Adipocyte (in vitro differentiated cells): ENCODE results near the gene MMP20.

Experiments used
- DNase-seq: peaks from one replicate; pipeline ENCODE4 v3.0.0-alpha.2; 2015; ENCODE audit warnings: low read depth
- H3K27me3 ChIP-seq: replicated peaks from 2 replicates; pipeline ENCODE4 v1.7.0; 2013; ENCODE audit warnings: mild to moderate bottlenecking, low read length, moderate library complexity; ENCODE audit not compliant: control insufficient read depth, insufficient read depth
- H3K36me3 ChIP-seq: 2 replicates; pipeline ENCODE4 v1.7.0; 2013; ENCODE audit warnings: low read length, mild to moderate bottlenecking, moderate library complexity; ENCODE audit not compliant: control insufficient read depth, insufficient read depth, severe bottlenecking
- H3K4me1 ChIP-seq: 2 replicates; pipeline ENCODE4 v1.7.0; 2013; ENCODE audit warnings: mild to moderate bottlenecking, low read length, moderate library complexity; ENCODE audit not compliant: control insufficient read depth, insufficient read depth
- H3K4me3 ChIP-seq: 2 replicates; pipeline ENCODE4 v1.7.0; 2013; ENCODE audit warnings: mild to moderate bottlenecking, low read length, moderate library complexity
- H3K9ac ChIP-seq: 2 replicates; pipeline ENCODE4 v1.7.0; 2013; ENCODE audit warnings: mild to moderate bottlenecking, low read length, moderate library complexity
- H3K9me3 ChIP-seq: 2 replicates; pipeline ENCODE4 v1.7.0; 2013; ENCODE audit warnings: mild to moderate bottlenecking, low read length, moderate library complexity; ENCODE audit not compliant: control insufficient read depth

Gene MMP20

GRCh38 chr11:102552447-102553194, 72.5 kb downstream of the MMP20 start:
- H3K27me3 ChIP-seq, result no peaks in the 10 kb centered on the region
- DNase-seq, result peak; percentile 33
- no peak overlapping the region for H3K9ac ChIP-seq
- H3K9me3 ChIP-seq, result no peaks in the 10 kb centered on the region
- H3K4me1 ChIP-seq, result peaks cover 15% of the 10 kb centered on the region
- no peak overlapping the region for H3K4me3 ChIP-seq
- no peaks in the 10 kb centered on the region for H3K36me3 ChIP-seq

GRCh38 chr11:102552020-102552419, 73.1 kb downstream of the MMP20 start:
- Histone ChIP-seq H3K9me3 (no peaks in the 10 kb centered on the region), H3K27me3 (no peaks in the 10 kb centered on the region), H3K36me3 (no peaks in the 10 kb centered on the region), H3K4me1 (peaks cover 15% of the 10 kb centered on the region), H3K4me3 (no peak overlapping the region), H3K9ac (no peak overlapping the region)
- DNase-seq, result no peak

- Histone ChIP-seq H3K36me3 (no peaks in the 10 kb centered on the region), H3K27me3 (no peaks in the 10 kb centered on the region), H3K4me3 (no peak overlapping the region), H3K9ac (no peak overlapping the region), H3K4me1 (peaks cover 15% of the 10 kb centered on the region), H3K9me3 (no peaks in the 10 kb centered on the region)
- DNase-seq, result no peak
These were observed 73.9 kb downstream of the MMP20 start for GRCh38 chr11:102551169-102551781.

DNA sequence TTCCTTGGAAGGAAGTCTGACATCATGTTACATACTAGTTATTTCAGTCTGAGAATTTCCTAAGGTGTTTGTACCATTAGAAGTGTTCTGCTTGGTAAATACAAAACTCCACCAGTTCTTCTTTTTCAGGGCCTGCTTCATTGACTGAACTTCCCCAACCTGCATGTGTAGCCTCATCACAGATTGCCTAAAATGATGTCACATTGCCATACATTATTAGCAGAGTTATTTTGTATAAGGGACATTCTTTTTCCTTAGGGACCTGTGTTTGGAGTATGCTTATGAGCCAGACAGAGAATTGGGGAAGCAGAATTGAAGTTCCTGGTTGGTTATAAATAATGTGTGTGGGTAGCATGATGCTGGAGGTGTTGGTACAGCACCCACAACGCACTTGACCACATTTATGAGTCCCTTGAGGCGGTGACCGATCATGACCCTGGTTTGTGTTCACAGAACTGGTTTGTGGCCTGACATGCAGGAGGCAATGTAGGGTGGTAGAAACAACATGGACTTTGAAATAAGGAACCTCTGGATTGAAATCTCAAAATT, 78.1 kb downstream of the MMP20 start:
- H3K36me3 ChIP-seq, result no peaks in the 10 kb centered on the region
- H3K4me3 ChIP-seq, result no peak overlapping the region
- H3K4me1 ChIP-seq, result peaks cover 15% of the 10 kb centered on the region
- no peak for DNase-seq
- H3K9me3 ChIP-seq, result no peaks in the 10 kb centered on the region
- H3K27me3 ChIP-seq, result no peaks in the 10 kb centered on the region
- H3K9ac ChIP-seq, result no peak overlapping the region

- Histone ChIP-seq H3K9ac (no peak overlapping the region), H3K36me3 (no peaks in the 10 kb centered on the region), H3K27me3 (no peaks in the 10 kb centered on the region), H3K9me3 (no peaks in the 10 kb centered on the region), H3K4me3 (no peak overlapping the region), H3K4me1 (peaks cover 9% of the 10 kb centered on the region)
- DNase-seq, result no peak
These were observed 78.7 kb downstream of the MMP20 start for GRCh38 chr11:102546427-102546826.

DNA sequence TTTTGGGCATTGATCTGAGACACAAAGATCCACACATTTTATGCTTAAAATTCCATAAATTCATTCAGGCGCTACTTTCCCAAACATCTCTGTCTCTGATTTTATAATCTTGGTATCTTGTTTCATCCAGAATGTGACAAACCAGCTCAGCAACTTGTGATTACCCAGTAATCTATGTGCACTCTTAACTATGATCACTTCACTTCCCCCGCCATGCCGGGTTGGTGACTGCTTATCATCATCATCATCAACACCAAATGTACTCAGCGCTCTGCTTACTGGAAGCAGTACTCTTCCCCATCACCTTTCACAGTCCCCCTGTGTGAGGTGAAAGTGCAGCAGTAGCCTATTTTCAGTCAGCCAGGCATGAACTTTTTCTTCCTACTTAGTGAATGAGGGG, 79.4 kb downstream of the MMP20 start:
- no peak overlapping the region for H3K4me3 ChIP-seq
- DNase-seq, result no peak

DNA sequence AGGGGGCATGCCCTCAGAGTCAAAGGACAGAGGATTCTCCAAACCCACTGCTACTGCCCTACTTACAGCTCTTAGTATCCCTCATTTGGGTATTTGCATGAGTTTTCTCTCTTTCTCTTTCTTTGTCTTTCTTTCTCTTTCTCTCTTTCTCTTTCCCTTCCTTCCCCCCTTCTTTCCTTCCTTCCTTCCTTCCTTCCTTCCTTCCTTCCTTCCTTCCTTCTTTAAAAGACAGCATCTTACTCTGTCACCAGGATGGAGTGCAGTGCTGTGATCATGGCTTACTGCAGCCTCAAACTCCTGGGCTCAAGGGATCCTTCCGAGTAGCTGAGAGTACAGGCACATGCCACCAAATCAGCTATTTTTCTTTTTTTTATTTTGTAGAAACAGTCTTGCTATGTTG, 80.5 kb downstream of the MMP20 start:
- Histone ChIP-seq H3K9me3 (no peaks in the 10 kb centered on the region), H3K9ac (no peak overlapping the region), H3K36me3 (no peaks in the 10 kb centered on the region), H3K4me3 (no peak overlapping the region), H3K27me3 (no peaks in the 10 kb centered on the region), H3K4me1 (no peaks in the 10 kb centered on the region)
- DNase-seq, result no peak

More for the DNA sequence above, 79.4 kb downstream of the MMP20 start:
- Histone ChIP-seq H3K36me3 (no peaks in the 10 kb centered on the region), H3K4me1 (peaks cover 2% of the 10 kb centered on the region), H3K27me3 (no peaks in the 10 kb centered on the region), H3K9me3 (no peaks in the 10 kb centered on the region), H3K9ac (no peak overlapping the region)

- DNase-seq, result no peak
These were observed 85.6 kb downstream of the MMP20 start for GRCh38 chr11:102539567-102539966.

DNA sequence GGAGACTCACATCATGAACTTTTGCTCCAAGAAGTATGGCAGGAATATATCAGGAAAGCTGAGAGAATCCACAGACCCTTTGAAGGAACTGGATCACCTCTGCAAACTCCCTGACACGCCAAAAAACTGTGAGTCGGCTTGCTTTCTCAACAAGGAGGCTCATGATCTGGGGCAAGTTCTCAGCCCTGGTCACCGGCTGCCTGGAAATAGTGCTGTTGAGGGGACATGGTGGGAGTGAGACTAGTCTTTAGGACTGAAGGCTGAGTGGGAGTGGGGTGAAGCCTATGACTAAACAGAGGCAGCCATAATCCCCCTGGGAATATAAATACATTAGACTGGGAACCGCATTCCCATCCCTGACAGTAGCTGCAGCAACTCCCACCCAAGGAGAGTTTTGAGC, 86.2 kb downstream of the MMP20 start:
- Histone ChIP-seq H3K9me3 (no peaks in the 10 kb centered on the region), H3K27me3 (peaks cover 4% of the 10 kb centered on the region), H3K4me1 (peaks cover 11% of the 10 kb centered on the region), H3K4me3 (no peak overlapping the region), H3K9ac (no peak overlapping the region), H3K36me3 (no peaks in the 10 kb centered on the region)
- no peak for DNase-seq

More at GRCh38 chr11:102539567-102539966, 85.6 kb downstream of the MMP20 start:
- Histone ChIP-seq H3K36me3 (no peaks in the 10 kb centered on the region), H3K27me3 (peaks cover 4% of the 10 kb centered on the region), H3K4me1 (peaks cover 11% of the 10 kb centered on the region), H3K9ac (no peak overlapping the region), H3K4me3 (no peak overlapping the region), H3K9me3 (no peaks in the 10 kb centered on the region)

- Histone ChIP-seq H3K4me1 (peaks cover 19% of the 10 kb centered on the region), H3K4me3 (no peak overlapping the region), H3K9me3 (no peaks in the 10 kb centered on the region), H3K9ac (no peak overlapping the region), H3K27me3 (peaks cover 4% of the 10 kb centered on the region), H3K36me3 (no peaks in the 10 kb centered on the region)
- no peak for DNase-seq
These were observed 90.8 kb downstream of the MMP20 start for GRCh38 chr11:102534261-102534872.

DNA sequence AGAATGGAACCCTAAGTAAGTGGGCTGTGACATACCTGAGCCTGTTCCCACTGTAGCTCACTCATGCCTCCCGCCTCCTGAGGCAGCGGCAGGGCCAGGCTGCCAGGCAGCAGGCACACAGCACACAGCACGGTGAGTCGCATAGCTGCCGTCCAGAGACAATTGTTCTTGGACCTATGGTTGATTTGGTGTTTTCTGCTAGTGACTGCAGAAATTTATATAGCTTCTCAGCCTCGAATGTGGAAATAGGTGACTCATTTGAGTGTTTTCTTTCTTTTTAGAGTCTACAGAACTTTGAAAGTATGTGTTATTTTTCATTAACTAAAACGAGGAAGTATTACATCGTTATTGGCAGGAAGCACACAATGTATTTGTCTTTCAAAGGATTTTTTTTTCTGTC, 94.6 kb downstream of the MMP20 start, which contains the start of gene MMP7:
TSS of gene MMP7 (minus strand) at position 190 of the 400 bp plus-strand sequence. CDS start at position 143, 47 bp downstream.
- no peaks in the 10 kb centered on the region for H3K36me3 ChIP-seq
- peaks cover 4% of the 10 kb centered on the region for H3K27me3 ChIP-seq
- H3K9me3 ChIP-seq, result no peaks in the 10 kb centered on the region
- no peak within 1 kb of the TSS for H3K9ac ChIP-seq
- peak within 1 kb of the TSS; percentile 43 for H3K4me3 ChIP-seq
- DNase-seq, result peak; percentile 47
- H3K4me1 ChIP-seq, result peaks cover 8% of the 10 kb centered on the region
